ENCODE results near the gene COL6A2.
"Not testable (repeated sequence)": the region's sequence is repeated elsewhere in the genome, so short reads cannot be mapped to it uniquely, and the experiment has no call there.

The COL6A2 gene

DNA sequence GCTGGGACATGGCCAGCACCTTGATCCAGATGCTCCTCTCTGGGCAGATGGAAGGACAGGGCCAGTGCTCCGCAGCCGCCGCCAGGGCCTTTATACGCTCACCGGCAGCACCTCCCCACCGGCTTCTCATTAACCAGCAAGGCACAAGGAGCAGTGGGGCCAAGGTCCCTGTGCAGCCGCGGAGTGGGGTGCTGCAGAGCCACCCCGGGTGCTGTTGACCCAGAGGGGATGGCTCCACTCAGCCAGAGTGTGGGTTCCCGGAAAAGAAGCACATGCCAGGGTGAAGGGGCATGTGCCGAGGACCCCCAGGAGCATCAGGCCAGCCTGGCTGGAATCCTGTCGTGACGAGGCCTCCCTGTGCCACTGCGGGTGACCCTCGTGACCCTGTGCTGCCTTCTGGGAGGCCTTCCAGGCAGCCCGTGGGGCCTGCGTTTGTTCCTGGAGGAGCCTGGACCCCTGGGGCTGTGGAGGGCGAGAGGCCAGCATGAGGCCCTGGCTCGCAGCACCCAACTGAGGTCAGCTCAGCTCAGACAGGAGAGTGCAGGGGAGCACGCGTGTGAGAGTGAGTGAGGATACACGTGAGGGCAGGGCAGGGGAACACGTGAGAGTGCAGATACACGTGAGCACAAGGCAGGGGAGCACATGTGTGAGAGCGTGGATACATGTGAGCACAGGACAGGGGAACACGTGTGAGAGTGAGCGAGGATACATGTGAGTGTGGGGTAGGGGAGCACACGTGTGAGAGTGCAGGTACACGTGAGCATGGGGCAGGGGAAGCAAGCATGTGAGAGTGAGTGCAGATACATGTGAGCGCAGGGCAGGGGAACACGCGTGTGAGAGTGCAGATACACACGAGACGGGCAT lies 57.8 kb downstream of the COL6A2 start, which contains the start of gene FTCD:
Gene FTCD (minus strand): TSS at position 66 of the 864 bp plus-strand sequence. CDS start 56 bp downstream, at position 10.
- no peak for DNase-seq (ENCODE audit: low read depth in 2 of 2)

DNA sequence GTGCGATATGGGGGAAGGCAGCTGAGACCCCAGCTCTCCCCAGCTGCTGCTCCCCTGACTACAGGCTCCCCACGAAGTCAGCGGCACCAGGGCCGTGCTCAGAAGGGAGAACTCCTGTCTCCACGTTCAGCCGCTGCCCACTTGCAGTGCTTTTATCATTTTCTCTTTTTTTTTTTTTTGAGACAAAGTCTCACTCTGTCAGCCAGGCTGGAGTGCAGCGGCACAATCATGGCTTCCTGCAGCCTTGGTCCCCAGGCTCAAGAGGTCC lies 58.4 kb downstream of the COL6A2 start:
- DNase-seq (ENCODE audit: low read depth in 2 of 2): no peak

DNA sequence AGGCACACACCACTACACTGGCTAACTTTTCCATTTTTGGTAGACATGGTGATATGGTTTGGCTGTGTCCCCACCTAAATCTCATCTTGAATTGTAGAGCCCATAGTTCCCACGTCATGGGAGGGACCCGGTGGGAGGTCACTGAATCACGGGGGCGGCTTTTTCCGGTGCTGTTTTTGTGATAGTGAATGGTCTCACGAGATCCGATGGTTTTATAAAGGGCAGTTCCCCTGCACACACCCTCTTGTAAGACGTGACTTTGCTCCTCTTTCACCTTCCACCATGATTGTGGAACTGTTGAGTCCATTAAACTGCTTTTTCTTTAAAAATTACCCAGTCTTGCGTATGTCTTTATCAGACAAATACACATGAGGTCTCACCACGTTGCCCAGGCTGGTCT lies 58.8 kb downstream of the COL6A2 start:
- DNase-seq (ENCODE audit: low read depth in 2 of 2): no peak

DNA sequence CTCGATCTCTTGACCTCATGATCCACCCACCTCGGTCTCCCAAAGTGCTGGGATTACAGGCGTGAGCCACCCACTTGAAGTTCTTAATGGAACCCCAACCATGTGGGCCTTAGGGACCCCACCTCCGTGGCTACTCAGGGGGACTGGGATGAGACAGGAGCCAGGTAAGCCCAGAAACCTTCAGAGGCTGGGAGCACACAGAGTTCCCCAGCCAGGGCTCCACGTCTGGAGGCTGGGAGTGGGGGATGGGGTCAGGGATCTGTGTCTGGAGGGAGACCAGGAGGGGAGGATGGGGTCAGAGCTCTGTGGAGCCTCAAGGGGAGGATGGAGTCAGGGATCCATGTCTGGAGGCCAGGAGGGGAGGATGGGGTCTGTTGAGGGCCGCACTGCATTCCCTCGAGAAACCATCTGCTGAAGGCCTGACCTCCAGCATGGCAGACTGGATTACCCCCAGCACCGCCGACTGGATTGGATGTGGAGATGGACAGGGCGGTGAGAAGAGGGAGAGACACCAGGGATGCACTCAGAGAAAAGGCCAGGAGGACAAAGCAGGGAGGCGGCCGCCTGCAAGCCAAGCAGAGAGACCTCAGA lies 59.6 kb downstream of the COL6A2 start:
- no peak for DNase-seq (ENCODE audit: low read depth in 2 of 2)

DNA sequence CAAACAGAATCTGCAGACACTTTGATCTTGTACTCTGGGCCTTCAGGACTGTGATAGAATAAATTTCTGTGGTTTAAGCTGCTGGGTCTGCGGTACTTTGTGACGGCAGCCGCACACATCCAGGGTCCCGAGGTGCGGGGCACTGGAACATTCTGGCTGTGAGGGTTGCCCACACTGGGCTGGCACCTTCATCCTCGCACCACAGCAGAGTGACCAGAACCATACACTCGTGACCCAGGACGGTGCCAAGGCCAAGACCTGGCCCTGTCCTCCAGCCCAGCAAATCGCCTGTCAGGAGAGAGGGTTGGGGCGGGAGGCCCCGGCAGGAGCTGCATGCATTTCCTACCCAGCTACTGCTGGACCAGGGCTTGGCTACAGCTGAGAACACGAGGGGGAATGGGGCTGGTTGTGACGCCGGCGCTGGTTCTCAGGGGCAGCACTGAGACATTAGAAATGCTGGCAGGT lies 60.1 kb downstream of the COL6A2 start:
- DNase-seq (ENCODE audit: low read depth in 2 of 2): no peak

DNA sequence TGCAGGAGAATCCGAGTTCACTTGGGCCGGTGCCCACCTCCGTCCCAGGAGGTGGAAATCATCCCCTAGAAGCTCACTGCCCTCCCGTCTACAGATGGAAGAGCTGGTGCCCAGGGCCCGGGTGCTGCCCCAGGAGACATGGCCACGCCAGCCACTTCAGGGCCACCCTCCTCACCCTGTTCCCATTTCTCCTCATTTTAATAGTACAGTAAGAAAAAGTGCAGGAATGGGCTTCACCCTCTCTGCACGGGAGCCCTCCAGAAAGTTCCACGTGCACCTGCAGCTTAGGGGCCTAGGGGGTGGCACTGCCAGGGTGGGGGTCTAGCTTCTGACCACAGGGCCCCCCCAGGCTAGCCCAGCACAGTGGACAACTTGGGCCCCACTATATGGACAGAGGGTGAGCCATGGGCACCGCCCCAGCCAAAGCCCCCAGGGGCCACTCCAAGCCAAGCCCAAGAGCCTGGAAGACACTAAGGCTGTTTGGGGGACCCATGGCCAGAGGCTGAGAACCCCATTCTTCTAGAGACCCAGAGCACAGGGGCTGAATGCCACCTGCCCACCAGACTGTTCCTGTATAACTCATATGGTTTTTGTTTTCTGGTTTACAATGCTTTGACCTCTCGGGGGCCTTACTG lies 60.9 kb downstream of the COL6A2 start:
- DNase-seq (ENCODE audit: low read depth in 2 of 2): no peak

DNA sequence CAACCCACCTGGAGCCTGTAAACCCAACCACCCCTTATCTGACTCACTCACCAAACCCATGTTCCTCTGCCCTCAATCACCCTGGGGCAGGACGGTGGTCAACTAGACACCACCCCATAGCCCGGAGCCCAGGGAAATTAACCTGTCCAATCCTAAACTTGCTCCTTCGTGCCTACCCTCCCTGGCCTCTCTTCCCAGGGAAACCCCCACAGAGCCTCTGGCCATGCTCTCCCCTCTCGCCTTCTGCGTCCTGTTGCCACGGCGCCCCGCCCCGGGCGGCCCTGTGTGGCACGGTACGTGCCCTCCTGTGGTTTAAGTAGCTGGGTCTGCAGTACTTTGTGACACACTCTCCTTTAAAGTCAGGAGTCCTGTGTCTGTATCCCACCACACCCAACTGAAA lies 61.5 kb downstream of the COL6A2 start:
- DNase-seq (ENCODE audit: low read depth in 2 of 2): no peak

DNA sequence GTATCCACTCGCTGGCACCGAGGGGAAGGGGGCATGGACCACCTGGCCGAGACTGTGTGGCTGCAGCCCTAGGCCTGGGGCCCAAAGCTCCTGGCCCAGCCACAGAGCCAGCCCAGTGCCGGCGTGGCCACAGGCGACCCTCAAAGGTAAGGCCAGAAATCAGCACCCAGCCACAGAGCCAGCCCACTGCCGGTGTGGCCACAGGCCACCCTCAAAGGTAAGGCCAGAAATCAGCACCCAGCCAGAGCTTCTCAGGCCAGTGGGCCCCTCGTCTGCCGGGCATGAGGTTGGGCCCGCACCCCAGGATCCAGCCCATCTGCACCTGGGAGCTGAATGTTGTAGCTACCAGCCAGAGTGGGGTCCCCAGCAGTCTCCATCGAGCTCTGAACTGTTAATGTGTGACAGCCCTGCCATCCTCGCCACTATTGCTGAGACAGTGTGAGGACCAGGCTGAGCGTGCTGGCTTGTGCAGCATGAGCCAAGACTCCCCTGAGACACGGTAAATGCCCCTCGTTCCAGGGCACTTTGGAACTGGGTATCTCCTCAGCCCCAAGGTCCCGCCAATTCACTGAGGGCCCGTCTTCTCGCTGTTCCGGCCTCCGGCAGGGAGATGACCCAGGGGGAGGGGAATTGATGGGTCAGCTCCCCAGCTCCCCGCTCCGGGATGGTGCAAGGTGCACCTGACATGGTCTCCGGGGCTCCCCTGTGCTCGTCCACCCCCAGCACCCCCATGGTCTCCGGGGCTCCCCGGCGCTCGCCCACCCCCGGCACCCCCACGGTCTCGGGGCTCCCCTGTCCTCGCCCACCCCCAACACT lies 62.1 kb downstream of the COL6A2 start:
- no peak for DNase-seq (ENCODE audit: low read depth in 2 of 2)

DNA sequence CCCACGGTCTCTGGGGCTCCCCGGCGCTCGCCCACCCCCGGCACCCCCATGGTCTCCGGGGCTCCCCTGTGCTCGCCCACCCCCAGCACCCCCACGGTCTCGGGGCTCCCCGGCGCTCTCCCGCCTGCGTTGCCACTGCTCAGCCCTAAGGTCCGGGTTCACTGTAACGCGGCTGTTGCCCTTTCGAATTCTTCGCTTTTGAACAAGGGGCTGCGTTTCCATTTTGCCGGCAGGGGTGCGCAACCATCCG lies 62.7 kb downstream of the COL6A2 start:
- DNase-seq (ENCODE audit: low read depth in 2 of 2): no peak

DNA sequence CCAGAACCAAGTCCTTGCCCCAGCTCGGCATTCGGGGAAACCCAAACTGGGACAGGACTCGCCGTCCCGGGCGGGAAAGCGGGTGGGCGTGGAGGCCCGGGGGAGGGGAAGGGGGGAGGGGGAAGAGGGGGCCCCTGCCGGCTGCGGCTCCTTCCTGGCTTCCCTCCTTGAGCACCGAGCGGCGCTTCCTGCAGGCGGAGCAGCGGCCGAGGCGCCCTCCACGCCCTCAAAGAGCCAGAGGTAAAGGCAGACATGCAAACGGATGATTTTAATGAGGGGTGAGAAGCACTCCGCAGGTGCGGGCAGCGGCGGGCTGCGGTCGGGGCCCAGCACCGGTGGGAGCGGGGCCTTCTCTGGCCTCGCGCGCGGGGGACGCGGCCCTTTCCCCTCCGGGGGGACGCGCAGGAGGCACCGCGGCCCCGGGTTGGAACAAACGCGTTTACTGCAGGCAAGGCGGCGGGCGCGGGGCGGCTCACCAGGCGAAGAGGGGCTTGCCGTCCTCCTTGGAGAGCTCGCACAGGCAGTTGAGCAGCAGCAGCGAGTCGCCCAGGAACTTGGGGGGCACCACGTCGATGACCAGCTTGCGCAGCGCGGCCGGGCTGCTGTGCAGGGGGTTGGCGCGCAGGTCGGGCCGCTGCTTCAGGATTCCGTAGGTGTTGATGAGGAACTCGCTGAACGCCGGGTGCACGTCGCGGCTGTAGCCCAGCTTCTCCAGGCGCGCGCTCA lies 63.2 kb downstream of the COL6A2 start:
- no peak for DNase-seq (ENCODE audit: low read depth in 2 of 2)

DNA sequence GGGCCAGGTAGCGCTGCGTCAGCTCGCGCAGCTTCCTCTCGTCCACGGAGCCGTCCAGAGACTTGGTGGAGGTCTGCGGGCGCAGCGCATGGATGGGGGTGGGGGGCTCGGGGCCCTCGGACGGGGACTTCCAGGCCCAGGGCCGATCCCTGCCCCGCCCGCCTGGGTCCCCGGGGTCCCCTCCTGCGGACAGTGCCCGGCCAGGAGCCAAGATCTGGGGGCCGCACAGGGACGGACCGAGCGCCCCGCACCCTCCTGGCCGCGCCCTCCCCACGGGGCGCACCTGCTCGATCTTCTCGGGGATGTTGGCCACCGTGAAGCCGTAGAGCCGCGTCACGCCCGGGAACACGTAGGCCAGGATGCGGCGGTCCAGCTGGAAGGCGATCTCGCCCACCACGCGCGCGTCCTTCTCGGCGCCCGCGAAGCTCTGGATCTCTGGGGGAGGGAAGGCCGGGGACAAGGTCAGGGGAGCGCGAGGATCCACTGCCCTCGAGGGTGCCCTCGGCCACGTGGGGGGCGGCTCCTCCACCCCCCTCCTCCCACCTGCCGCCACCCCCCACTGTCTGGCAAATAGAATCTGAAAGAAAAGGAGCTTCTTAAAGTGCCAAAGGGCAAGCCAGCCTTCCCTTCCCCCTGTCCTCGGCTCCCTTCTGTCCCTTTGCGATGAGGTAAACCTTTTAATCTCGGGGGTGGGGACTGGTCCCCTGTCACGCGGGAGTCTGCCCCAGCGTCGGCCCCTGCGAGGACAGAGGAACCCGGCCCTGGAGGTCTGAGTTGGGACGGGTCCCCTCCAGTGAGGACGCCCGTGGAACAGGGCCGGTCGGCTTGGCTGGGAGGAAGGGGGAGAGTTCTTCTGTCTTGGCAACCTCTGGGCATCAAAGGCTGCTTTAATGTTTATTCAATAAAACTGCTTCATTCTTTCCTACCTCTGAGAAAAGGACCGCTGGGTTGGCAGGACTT lies 64.0 kb downstream of the COL6A2 start:
- no peak for DNase-seq (ENCODE audit: low read depth in 2 of 2)

DNA sequence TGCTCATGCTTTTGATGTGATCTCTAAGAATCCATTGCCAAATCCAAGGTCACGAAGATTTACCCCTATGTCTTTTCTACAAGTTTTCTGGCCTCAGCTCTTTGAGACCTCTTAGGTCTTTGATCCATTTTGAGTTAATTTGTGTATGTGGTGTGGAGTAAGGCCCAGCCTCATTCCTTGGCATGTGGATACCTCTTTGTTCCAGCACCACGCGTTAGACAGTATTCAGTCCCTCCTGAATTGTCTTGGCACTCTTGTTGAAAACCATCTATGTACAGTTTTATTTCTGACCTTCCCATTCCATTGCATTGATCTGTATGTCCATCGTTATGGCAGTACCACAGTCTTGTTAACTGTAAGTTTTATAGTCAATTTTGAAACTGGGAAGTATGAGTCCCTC lies 65.5 kb downstream of the COL6A2 start:
- no peak for DNase-seq (ENCODE audit: low read depth in 2 of 2)

DNA sequence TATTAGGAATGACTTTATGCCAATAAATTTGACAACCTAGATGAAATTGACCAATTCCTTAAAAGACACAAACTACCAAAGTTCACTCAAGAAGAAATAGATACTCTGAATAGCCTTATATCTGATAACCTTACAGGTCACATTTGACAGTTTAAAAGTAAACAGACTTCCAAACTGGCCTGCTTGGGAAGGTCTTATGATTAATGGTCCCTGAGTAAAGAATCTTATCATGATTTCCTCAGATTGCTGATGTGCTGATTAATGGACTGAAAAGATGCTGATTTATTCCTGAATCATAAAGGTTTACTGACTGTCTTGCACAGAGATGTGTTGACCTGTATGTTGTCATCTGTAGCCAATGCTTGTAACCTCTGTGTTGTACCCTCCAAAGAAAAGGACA lies 67.2 kb downstream of the COL6A2 start:
- no peak for DNase-seq (ENCODE audit: low read depth in 2 of 2)

DNA sequence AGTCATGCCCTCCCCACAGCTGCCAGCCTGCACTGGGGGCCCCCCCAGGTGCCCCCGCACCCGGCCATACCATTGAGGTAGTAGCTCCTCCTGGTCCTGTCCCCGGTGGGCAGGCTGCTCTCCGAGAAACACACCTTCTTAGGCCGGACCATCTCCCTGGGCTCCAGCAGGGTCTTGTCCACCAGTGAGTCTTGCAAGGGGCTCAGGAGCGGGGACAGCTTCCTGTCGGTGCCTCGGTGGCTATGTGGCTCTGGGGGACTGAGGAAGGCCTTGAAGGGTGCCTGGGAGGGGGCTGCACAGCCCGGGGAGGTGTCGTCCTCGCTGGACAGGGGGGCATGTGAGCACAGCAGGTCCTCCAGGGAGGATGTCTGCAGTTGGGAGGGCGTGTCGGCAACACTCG lies 70.3 kb downstream of the COL6A2 start:
- no peak for DNase-seq (ENCODE audit: low read depth in 2 of 2)

DNA sequence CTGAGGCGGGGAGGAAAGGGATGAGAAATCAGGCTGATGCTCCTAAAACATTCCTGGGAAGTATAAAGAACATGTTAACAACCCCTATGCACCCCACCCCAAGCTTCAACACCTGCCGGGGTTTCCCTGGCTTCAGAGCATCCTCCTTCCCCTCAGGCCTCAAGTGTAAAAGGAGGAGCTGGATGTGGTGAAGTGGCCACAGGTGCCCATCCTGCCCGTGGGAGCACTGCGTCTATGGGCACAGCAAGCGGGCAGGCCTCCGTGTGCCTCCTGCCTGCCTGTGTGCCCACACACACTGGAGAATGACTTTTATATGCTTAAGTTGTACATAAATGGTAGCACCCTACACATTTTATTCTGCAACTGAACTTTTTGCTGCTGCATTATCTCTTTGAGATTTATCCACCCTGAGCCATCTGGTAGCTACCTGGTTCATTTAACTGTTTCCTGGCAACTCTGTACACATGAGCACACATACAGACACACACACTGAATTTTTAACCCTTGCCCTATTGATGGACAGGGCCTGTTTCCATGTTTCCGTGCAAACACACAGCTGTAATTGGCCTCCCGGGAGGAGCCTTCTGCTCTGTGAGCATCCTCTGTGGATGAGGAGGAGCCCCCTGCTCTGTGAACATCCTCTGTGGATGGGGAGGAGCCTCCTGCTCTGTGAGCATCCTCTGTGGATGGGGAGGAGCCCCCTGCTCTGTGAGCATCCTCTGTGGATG lies 70.9 kb downstream of the COL6A2 start:
- no peak for DNase-seq (ENCODE audit: low read depth in 2 of 2)

DNA sequence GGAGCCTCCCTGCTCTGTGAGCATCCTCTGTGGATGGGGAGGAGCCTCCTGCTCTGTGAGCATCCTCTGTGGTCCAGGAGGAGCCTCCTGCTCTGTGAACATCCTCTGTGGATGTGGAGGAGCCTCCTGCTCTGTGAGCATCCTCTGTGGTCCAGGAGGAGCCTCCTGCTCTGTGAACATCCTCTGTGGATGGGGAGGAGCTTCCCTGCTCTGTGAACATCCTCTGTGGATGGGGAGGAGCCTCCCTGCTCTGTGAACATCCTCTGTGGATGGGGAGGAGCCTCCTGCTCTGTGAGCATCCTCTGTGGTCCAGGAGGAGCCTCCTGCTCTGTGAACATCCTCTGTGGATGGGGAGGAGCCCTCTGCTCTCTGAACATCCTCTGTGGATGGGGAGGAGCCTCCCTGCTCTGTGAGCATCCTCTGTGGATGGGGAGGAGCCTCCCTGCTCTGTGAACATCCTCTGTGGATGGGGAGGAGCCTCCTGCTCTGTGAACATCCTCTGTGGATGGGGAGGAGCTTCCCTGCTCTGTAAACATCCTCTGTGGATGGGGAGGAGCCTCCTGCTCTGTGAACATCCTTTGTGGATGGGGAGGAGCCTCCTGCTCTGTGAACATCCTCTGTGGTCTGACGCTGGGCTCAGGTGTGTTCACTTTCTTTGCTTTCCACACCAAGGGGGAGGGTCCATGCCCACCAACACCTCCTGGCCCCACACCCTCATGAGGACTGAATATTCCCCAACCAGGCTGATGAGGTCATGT lies 72.7 kb downstream of the COL6A2 start:
- not testable (repeated sequence) for DNase-seq (ENCODE audit: low read depth in 2 of 2)

DNA sequence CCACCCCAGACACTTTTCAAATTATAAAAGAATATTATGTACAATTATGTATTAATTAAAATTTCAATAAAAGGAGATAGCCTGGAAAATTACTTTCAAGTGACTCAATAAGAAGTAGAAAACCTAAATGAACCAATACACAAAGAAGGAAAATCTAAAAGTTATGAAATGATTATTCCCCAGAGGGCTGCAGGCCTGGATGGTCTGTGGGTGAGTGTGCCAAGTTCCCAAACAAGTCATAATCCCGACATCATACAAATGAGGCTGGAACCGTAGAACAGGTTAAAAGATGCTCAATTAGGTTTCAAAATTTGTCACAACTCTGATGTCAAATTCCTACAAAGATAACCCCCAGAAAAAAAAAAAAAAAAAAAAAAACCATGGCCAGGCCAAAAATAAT lies 73.7 kb downstream of the COL6A2 start:
- no peak for DNase-seq (ENCODE audit: low read depth in 2 of 2)

DNA sequence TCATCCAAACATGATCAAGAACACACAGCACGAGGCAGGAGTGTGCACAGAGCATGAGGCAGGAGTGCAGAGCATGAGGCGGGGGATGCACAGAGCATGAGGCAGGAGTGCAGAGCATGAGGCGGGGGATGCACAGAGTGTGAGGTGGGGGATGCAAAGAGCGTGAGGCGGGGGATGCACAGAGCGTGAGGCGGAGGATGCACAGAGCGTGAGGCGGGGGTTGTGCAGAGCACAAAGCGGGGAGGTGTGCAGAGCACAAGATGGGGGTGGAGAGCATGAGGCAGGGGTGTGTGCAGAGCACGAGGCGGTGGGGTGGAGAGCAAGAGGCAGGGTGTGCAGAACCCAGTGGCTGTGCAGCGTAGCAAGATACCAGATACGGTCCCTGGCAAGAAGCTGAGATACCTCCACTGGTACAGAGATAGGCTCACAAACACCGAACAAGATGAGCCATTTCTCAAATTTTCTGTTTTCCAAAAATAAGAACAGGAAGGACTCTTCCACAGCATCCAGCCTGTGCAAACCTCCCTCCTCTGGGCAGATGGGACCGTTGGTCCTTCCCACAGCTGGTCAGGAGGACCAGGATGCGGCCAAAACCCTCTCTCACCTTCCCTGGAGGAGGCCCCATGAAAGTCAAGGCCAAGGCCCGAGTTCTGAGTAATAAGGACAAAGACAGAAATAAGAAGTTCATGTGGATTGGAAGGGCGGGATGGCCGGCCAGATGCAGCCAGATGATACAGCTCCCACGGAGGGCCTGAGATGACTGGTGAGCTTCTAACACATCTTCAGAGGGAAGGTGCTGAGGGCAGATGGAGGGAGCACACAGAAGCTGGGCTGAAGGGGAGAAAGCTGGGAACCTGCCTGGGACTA lies 74.3 kb downstream of the COL6A2 start:
- DNase-seq (ENCODE audit: low read depth in 2 of 2): no peak

All from fibroblast of skin of left quadriceps (primary cell).